GM12878 (cell line): ENCODE results near the gene STARD8. TPM values are rescaled to one million over a fixed set of nuclear protein-coding genes. Genes with fewer than 3 reads are reported as not detected.

Experiments used
- ATAC-seq: fragments of 200-7000 bp; cut with Tn5 transposase; 3 replicates; pipeline ENCODE4 v1.9.1; 2020; ENCODE audit warnings: mild to moderate bottlenecking, moderate library complexity
- BruUV-seq: library from RNA; stranded (reverse); fragments of 400-500 nt; replicated peaks from 2 replicates; lab custom pipeline; 2021; lab: Mats Ljungman, UMichigan
- CTCF ChIA-PET: fragments of 300-600 bp; sonication (Branson Sonifier 250); formaldehyde crosslinking; extraction: SDS; loops from one replicate; lab custom pipeline; 2021; ENCODE audit warnings: inconsistent platforms; lab: Yijun Ruan, JAX
- POLR2A ChIA-PET: fragments of 350-600 bp; formaldehyde crosslinking; extraction: SDS; loops from one replicate; lab custom pipeline; 2021; ENCODE audit warnings: inconsistent platforms; lab: Charles Lee
- RAD21 ChIA-PET: fragments of 300-600 bp; sonication (Branson Sonifier 250); formaldehyde crosslinking; loops from one replicate; lab custom pipeline; 2023; ENCODE audit warnings: antibody characterized with exemption; ENCODE audit not compliant: unreplicated experiment; lab: Charles Lee
- SMC1A ChIA-PET: fragments of 300-600 bp; sonication (Branson Sonifier 250); formaldehyde crosslinking; loops from one replicate; lab custom pipeline; 2023; ENCODE audit not compliant: unreplicated experiment, uncharacterized antibody; lab: Charles Lee
- DNase-seq: peaks from one replicate; pipeline ENCODE4 v3.0.0-alpha.2; 2011; ENCODE audit warnings: low read depth, low spot score
- FAIRE-seq: peaks from 3 replicates; lab custom pipeline; 2011; peaks lifted over from hg19 to GRCh38; lab: Jason Lieb, UNC
- H2AFZ ChIP-seq: 2 replicates; pipeline ENCODE4 v1.6.0; 2011; ENCODE audit warnings: low read depth, low read length, control low read depth; ENCODE audit not compliant: control insufficient read depth
- H3K27ac ChIP-seq: 2 replicates; pipeline ENCODE4 v1.5.1; 2011; ENCODE audit warnings: control low read depth; ENCODE audit not compliant: control insufficient read depth, insufficient read depth
- H3K27me3 ChIP-seq, 2 experiments: replicated peaks in 1 of 2; 2 replicates each; pipeline versions ENCODE4 v1.6.0 to v1.6.1; 2011; ENCODE audit warnings: low read length in 1 of 2; ENCODE audit not compliant: control insufficient read depth in 2 of 2, insufficient read depth in 2 of 2
- H3K36me3 ChIP-seq, 2 experiments: 2 replicates each; pipeline ENCODE4 v1.5.1; 2011; ENCODE audit warnings: low read length in 1 of 2; ENCODE audit not compliant: control insufficient read depth in 2 of 2, insufficient read depth in 2 of 2
- H3K4me1 ChIP-seq: 2 replicates; pipeline ENCODE4 v1.6.1; 2011; ENCODE audit warnings: mild to moderate bottlenecking, low read length, moderate library complexity, mixed read lengths; ENCODE audit not compliant: control insufficient read depth, insufficient read depth
- H3K4me2 ChIP-seq: 2 replicates; pipeline ENCODE4 v1.6.0; 2011; ENCODE audit warnings: control low read depth; ENCODE audit not compliant: control insufficient read depth, insufficient read depth
- H3K4me3 ChIP-seq: fragments of 200-600 bp; sonication (generic); 2 replicates; pipeline ENCODE4 v1.5.1; 2016
- H3K79me2 ChIP-seq: 2 replicates; pipeline ENCODE4 v1.6.0; 2011; ENCODE audit warnings: low read length; ENCODE audit not compliant: control insufficient read depth, insufficient read depth
- H3K9ac ChIP-seq: 2 replicates; pipeline ENCODE4 v1.8.0; 2011; ENCODE audit warnings: low read length, control low read depth, mixed read lengths; ENCODE audit not compliant: control insufficient read depth, insufficient read depth
- H3K9me3 ChIP-seq: replicated peaks from 3 replicates; pipeline ENCODE4 v1.5.1; 2011; ENCODE audit warnings: mild to moderate bottlenecking, low read length; ENCODE audit not compliant: control insufficient read depth, insufficient read depth
- H4K20me1 ChIP-seq: 2 replicates; pipeline ENCODE4 v1.6.0; 2011; ENCODE audit not compliant: control insufficient read depth, insufficient read depth
- BRCA1 ChIP-seq: IDR thresholded peaks from 2 replicates; pipeline ENCODE4 v1.6.1; 2011; ENCODE audit warnings: low read depth, low read length, improper control_type of control experiment
- E2F4 ChIP-seq: IDR thresholded peaks from 2 replicates; pipeline ENCODE4 v1.6.1; 2012; ENCODE audit warnings: low read depth, low read length, improper control_type of control experiment
- EP300 ChIP-seq, 2 experiments: fragments of 150-350 bp in 1 of 2; IDR thresholded peaks; 2 replicates each; pipeline ENCODE4 v1.6.1; 2011 to 2012; ENCODE audit warnings: low read depth in 2 of 2, low read length in 2 of 2, borderline replicate concordance in 1 of 2, improper control_type of control experiment in 1 of 2, inconsistent platforms in 1 of 2; ENCODE audit not compliant: control insufficient read depth in 1 of 2
- HSF1 ChIP-seq: fragments of 150-350 bp; IDR thresholded peaks from 2 replicates; pipeline ENCODE4 v1.6.1; 2014; ENCODE audit warnings: mild to moderate bottlenecking, low read depth, low read length
- IRF4 ChIP-seq: IDR thresholded peaks from 2 replicates; pipeline ENCODE4 v1.6.1; 2011; ENCODE audit warnings: low read depth, low read length
- JUND ChIP-seq: IDR thresholded peaks from 2 replicates; pipeline ENCODE4 v1.6.1; 2012; ENCODE audit warnings: low read depth, mild to moderate bottlenecking, low read length, improper control_type of control experiment, moderate library complexity
- MEF2A ChIP-seq: IDR thresholded peaks from 2 replicates; pipeline ENCODE4 v1.6.1; 2011; ENCODE audit warnings: low read depth, mild to moderate bottlenecking, low read length, moderate library complexity; ENCODE audit not compliant: insufficient read depth
- MYC ChIP-seq: IDR thresholded peaks from 2 replicates; pipeline ENCODE4 v1.6.1; 2011; ENCODE audit warnings: mild to moderate bottlenecking, low read length, moderate library complexity, inconsistent platforms; ENCODE audit not compliant: insufficient read depth, insufficient replicate concordance, insufficient read length, severe bottlenecking
- NBN ChIP-seq: fragments of 450-650 bp; IDR thresholded peaks from 2 replicates; pipeline ENCODE4 v1.6.1; 2016
- NFIC ChIP-seq: IDR thresholded peaks from 2 replicates; pipeline ENCODE4 v1.6.1; 2012; ENCODE audit warnings: low read depth, mild to moderate bottlenecking, inconsistent platforms, low read length, moderate library complexity
- NFXL1 ChIP-seq: fragments of 450-650 bp; IDR thresholded peaks from 2 replicates; pipeline ENCODE4 v1.6.1; 2017; ENCODE audit warnings: antibody characterized with exemption, mild to moderate bottlenecking, borderline replicate concordance
- RBBP5 ChIP-seq: fragments of 200-600 bp; sonication (generic); conservative IDR thresholded peaks from 2 replicates; pipeline ENCODE4 v1.6.1; 2016
- SIX5 ChIP-seq: IDR thresholded peaks from 2 replicates; pipeline ENCODE4 v1.6.1; 2011; ENCODE audit warnings: mild to moderate bottlenecking, low read depth, low read length, moderate library complexity; ENCODE audit not compliant: severe bottlenecking
- ZNF24 ChIP-seq: fragments of 450-650 bp; IDR thresholded peaks from 2 replicates; pipeline ENCODE4 v1.6.1; 2017; ENCODE audit warnings: antibody characterized with exemption, mild to moderate bottlenecking
- WGBS: methylation state at CpG from one replicate; pipeline ENCODE4 v1.1.6; 2016; ENCODE audit warnings: low lambda C conversion rate; ENCODE audit not compliant: insufficient replicate concordance, insufficient coverage; ENCODE audit errors: missing lambda C conversion rate; 5-methylcytosine and 5-hydroxymethylcytosine counted together
- in situ Hi-C: fragments of 300-500 bp; cut with MboI; formaldehyde crosslinking; loops from 9 replicates; pipeline ENCODE4 v1.14.3; 2018; ENCODE audit warnings: mixed read lengths
- intact Hi-C: fragments of 100-400 bp; cut with micrococcal nuclease; formaldehyde crosslinking; loops from one replicate; pipeline ENCODE4 v1.14.2; 2022; ENCODE audit not compliant: unreplicated experiment
- polyA plus RNA-seq, 11 experiments: library from polyadenylated mRNA; depleted of rRNA in 4 of 11; unstranded in 6 of 11; stranded (reverse) in 5 of 11; fragments of >200 nt; fragmentation: Nextera tagmentation in 4 of 11; fragmentation: Illumina TruSeq in 1 of 11; extraction: Ambion mirVana in 4 of 11; extraction: Trizol in 1 of 11; gene quantifications; 1 replicate in 1 of 11; 2 replicates in 10 of 11; pipeline versions ENCODE4 v1.2.1 to v1.2.3, GENCODE V29; 2011 to 2016; ENCODE audit warnings: inconsistent platforms in 2 of 11, missing spikeins in 2 of 11, low read depth in 1 of 11
- total RNA-seq, 4 experiments: library from RNA; depleted of rRNA in 3 of 4; stranded (reverse); fragments of >200 nt in 3 of 4; fragmentation: Illumina TruSeq in 1 of 4; extraction: Trizol in 1 of 4; gene quantifications; 2 replicates each; pipeline versions ENCODE4 v1.2.1 to v1.2.3, GENCODE V29; 2013 to 2021

The STARD8 gene
- total and polyA plus RNA-seq, 10 of the 15 experiments (the other 5 are each of a cell fraction or from before 2014, with no cell fraction given), result 0.03 to 0.14 (median 0.07) TPM; not detected in 6

- BruUV-seq, result no TSS peak
- Histone ChIP-seq H3K36me3 (no peaks in the 10 kb centered on the region), H3K79me2 (no peaks in the 10 kb centered on the region), H3K27me3 (no peaks in the 10 kb centered on the region), H3K9me3 (no peaks in the 10 kb centered on the region), H3K4me3 (no peak overlapping the region), H2AFZ (no peak overlapping the region), H3K4me2 (no peak overlapping the region), H3K27ac (no peak overlapping the region), H3K4me1 (no peaks in the 10 kb centered on the region), H3K9ac (no peak overlapping the region), H4K20me1 (no peaks in the 10 kb centered on the region)
- FAIRE-seq (no peak), DNase-seq (no peak), ATAC-seq (no peak)
- CTCF ChIA-PET, result no interaction called here
- RAD21 ChIA-PET, result no interaction called here
- WGBS, result 34% methylated on average over 9 of the region's 9 CpGs
- intact Hi-C loops, result no loop called here
- POLR2A ChIA-PET, result no interaction called here
- SMC1A ChIA-PET, result no interaction called here
- in situ Hi-C loops, result no loop called here
- no peak for TF ChIP-seq NFIC
These were observed 18.0 kb downstream of the STARD8 start for GRCh38 chrX:68665502-68665901.

- Histone ChIP-seq H3K4me1 (no peaks in the 10 kb centered on the region), H3K4me3 (no peak overlapping the region), H3K9me3 (no peaks in the 10 kb centered on the region), H4K20me1 (no peaks in the 10 kb centered on the region), H3K36me3 (no peaks in the 10 kb centered on the region), H2AFZ (no peak overlapping the region), H3K9ac (no peak overlapping the region), H3K79me2 (no peaks in the 10 kb centered on the region), H3K27me3 (no peaks in the 10 kb centered on the region), H3K4me2 (no peak overlapping the region), H3K27ac (no peak overlapping the region)
- POLR2A ChIA-PET, result no interaction called here
- in situ Hi-C loops (no loop called here), intact Hi-C loops (no loop called here)
- SMC1A ChIA-PET, result no interaction called here
- BruUV-seq, result no TSS peak
- ATAC-seq (no peak), DNase-seq (no peak), FAIRE-seq (no peak)
- CTCF ChIA-PET, result no interaction called here
- 31% methylated on average over 5 of the region's 5 CpGs for WGBS
- RAD21 ChIA-PET, result no interaction called here
- TF ChIP-seq MEF2A (no peak), BRCA1 (no peak), SIX5 (no peak), RBBP5 (no peak), HSF1 (no peak), EP300 (IDR thresholded peaks at IDR 0.05; ENCODE audit: borderline replicate concordance in 1 of 2, control insufficient read depth in 1 of 2, low read depth in 2 of 2, low read length in 2 of 2) (no peak), MYC (no peak), IRF4 (no peak), NFXL1 (no peak), NBN (no peak), JUND (no peak), ZNF24 (no peak), E2F4 (no peak)
These were observed 19.1 kb downstream of the STARD8 start for GRCh38 chrX:68666580-68666979.
